Measurements from ENCODE around the gene SCYL1. TPM values are rescaled to one million over a fixed set of nuclear protein-coding genes. Genes with fewer than 3 reads are reported as not detected.

Gene SCYL1
- total RNA-seq, 2 experiments from 2014 or later, result 57.4 to 60.7 TPM

- H3K27ac ChIP-seq (ENCODE audit: low read depth in 1 of 2, low read length in 2 of 2), result peak overlapping the region; percentile 41 to 72
- ATAC-seq (ENCODE audit: poor library complexity), result no peak
- peak in 2 of 14 experiments; percentile 35 to 60 for DNase-seq
Measured at GRCh38 chr11:65554057-65554818, 29.4 kb downstream of the SCYL1 start.

DNA sequence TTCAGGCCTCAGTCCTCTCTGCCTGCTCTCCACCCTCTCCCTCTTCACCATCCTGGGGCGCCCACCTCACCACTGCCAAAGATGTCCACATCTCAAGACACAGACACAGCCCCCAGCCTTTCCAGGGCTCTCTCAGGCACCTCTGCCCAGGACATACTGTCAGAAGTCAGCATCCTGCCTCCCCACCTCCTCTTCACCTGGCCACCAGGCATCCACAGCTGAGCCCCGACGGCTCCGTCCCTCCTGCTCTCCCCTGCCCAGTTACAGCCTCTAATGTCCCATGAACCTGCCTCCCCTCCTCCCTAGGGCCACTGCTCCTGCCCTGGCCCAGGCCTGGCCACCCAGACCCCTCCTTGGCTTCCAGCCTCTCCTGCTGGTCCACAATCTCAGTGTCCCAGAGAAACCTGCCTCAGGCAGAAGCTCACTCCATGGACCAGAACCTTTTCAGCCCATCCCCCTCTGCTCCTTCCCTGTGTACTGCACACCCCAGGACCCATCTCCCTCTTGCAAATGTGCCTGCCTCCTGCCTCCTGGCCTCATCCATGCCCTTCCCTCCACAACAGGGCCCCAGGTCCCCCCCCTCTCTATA is 30.1 kb downstream of the SCYL1 start:
- H3K9me3 Mint-ChIP-seq, result no peaks in the 10 kb centered on the region
- intact Hi-C loops (cut with DNase I, micrococcal nuclease), result no loop called here
- H3K4me3 Mint-ChIP-seq, result peak overlapping the region; percentile 94
- TF ChIP-seq CTCF (IDR thresholded peaks at IDR 0.05), result no peak
- Histone ChIP-seq H3K9me3 (ENCODE audit: control insufficient read depth in 1 of 2, insufficient read depth in 1 of 2, low read length in 2 of 2) (no peaks in the 10 kb centered on the region), H3K27me3 (ENCODE audit: control insufficient read depth in 1 of 2, insufficient read depth in 2 of 2, low read length in 2 of 2) (no peaks in the 10 kb centered on the region), H3K27ac (ENCODE audit: low read depth in 1 of 2, low read length in 2 of 2) (peak overlapping the region; percentile 41 to 72), H3K4me1 (ENCODE audit: insufficient read depth, low read length) (peaks cover 82% of the 10 kb centered on the region), H3K4me3 (ENCODE audit: low read length) (no peak overlapping the region), H3K36me3 (ENCODE audit: insufficient read depth, low read length) (peaks cover 15% of the 10 kb centered on the region)
- H3K36me3 Mint-ChIP-seq (ENCODE audit: low read depth), result peaks cover 36% of the 10 kb centered on the region
- H3K27me3 Mint-ChIP-seq, result no peaks in the 10 kb centered on the region
- ATAC-seq (ENCODE audit: poor library complexity) (no peak), DNase-seq (no peak)
- ChIA-PET POLR2A (interaction anchor here (0.6 to 3.4 kb wide), 7 partner anchors 8 to 57 kb away, joined by 3 to 23 read pairs (median 6); partner anchors contain the start of genes EHBP1L1, FAM89B and ZNRD2), CTCF (interaction anchor here (4.0 kb wide), 1 partner anchor 14 kb away, joined by 21 read pairs; no protein-coding TSS in a partner anchor)
- peak overlapping the region; percentile 87 for H3K27ac Mint-ChIP-seq
- H3K4me1 Mint-ChIP-seq (ENCODE audit: low read depth), result peaks cover 76% of the 10 kb centered on the region

More at GRCh38 chr11:65554057-65554818, 29.4 kb downstream of the SCYL1 start:
- H3K4me1 Mint-ChIP-seq (ENCODE audit: low read depth), result peaks cover 70% of the 10 kb centered on the region
- peak overlapping the region; percentile 94 for H3K4me3 Mint-ChIP-seq
- Histone ChIP-seq H3K27me3 (ENCODE audit: control insufficient read depth in 1 of 2, insufficient read depth in 2 of 2, low read length in 2 of 2) (no peaks in the 10 kb centered on the region), H3K36me3 (ENCODE audit: insufficient read depth, low read length) (peaks cover 16% of the 10 kb centered on the region), H3K9me3 (ENCODE audit: control insufficient read depth in 1 of 2, insufficient read depth in 1 of 2, low read length in 2 of 2) (no peaks in the 10 kb centered on the region), H3K4me1 (ENCODE audit: insufficient read depth, low read length) (peaks cover 79% of the 10 kb centered on the region), H3K4me3 (ENCODE audit: low read length) (peak overlapping the region; percentile 10)
- ChIA-PET POLR2A (interaction anchor here (0.9 to 4.3 kb wide), 11 partner anchors 12 to 132 kb away, joined by 3 to 31 read pairs (median 9); partner anchors contain the start of genes EHBP1L1, FAM89B, NEAT1 and PCNX3), CTCF (interaction anchor here (4.0 kb wide), 1 partner anchor 14 kb away, joined by 21 read pairs; no protein-coding TSS in a partner anchor)
- intact Hi-C loops (cut with DNase I, micrococcal nuclease), result no loop called here
- H3K27me3 Mint-ChIP-seq, result no peaks in the 10 kb centered on the region
- H3K9me3 Mint-ChIP-seq, result no peaks in the 10 kb centered on the region
- peaks cover 41% of the 10 kb centered on the region for H3K36me3 Mint-ChIP-seq (ENCODE audit: low read depth)
- H3K27ac Mint-ChIP-seq, result peak overlapping the region; percentile 87
- no peak for TF ChIP-seq CTCF (IDR thresholded peaks at IDR 0.05)

DNA sequence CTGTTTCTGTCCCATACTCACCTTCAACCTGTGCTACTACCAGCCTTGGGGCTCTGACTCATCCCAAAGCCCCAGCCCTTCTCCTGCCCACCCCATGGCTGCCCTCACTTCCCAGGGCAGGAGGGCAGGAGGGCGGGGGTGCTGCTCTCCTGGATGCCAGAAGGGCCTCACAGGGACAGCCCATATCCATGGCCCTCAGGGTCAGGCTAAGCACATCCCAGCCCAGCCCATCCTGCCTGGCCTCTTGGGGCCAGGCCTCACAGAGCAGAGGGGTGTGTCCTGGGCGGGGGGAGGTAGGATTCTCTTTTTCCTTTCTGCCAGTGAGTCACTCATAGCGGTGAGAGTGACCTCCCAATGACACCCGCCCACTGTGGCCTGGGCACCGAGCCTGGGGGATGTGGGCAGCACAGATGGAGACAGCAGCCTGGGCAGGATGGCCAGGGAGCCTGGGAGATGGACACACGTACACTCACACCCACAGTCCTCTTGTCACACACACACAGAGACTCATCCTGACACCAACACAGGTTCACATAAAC is 30.9 kb downstream of the SCYL1 start:
- peaks cover 81% of the 10 kb centered on the region for H3K4me1 Mint-ChIP-seq (ENCODE audit: low read depth)
- Histone ChIP-seq H3K4me3 (ENCODE audit: low read length) (no peak overlapping the region), H3K4me1 (ENCODE audit: insufficient read depth, low read length) (peaks cover 90% of the 10 kb centered on the region), H3K36me3 (ENCODE audit: insufficient read depth, low read length) (peaks cover 13% of the 10 kb centered on the region), H3K27ac (ENCODE audit: low read depth in 1 of 2, low read length in 2 of 2) (peak overlapping the region; percentile 64 to 72), H3K9me3 (ENCODE audit: control insufficient read depth in 1 of 2, insufficient read depth in 1 of 2, low read length in 2 of 2) (no peaks in the 10 kb centered on the region), H3K27me3 (ENCODE audit: control insufficient read depth in 1 of 2, insufficient read depth in 2 of 2, low read length in 2 of 2) (no peaks in the 10 kb centered on the region)
- intact Hi-C loops (cut with DNase I, micrococcal nuclease), result no loop called here
- ATAC-seq (ENCODE audit: poor library complexity), result no peak
- CTCF ChIA-PET, result interaction anchor here (1.3 to 4.0 kb wide), 3 partner anchors 10 to 33 kb away, joined by 4 to 21 read pairs (median 5); no protein-coding TSS in a partner anchor
- H3K27ac Mint-ChIP-seq, result peak overlapping the region; percentile 87
- H3K9me3 Mint-ChIP-seq, result no peaks in the 10 kb centered on the region
- no peak for TF ChIP-seq CTCF (IDR thresholded peaks at IDR 0.05)
- H3K27me3 Mint-ChIP-seq, result no peaks in the 10 kb centered on the region
- peak in 3 of 14 experiments; percentile 30 to 50 (median 34) for DNase-seq
- H3K36me3 Mint-ChIP-seq (ENCODE audit: low read depth), result peaks cover 31% of the 10 kb centered on the region
- H3K4me3 Mint-ChIP-seq, result peak overlapping the region; percentile 94
- POLR2A ChIA-PET, result interaction anchor here (0.9 to 3.4 kb wide), 8 partner anchors 9 to 60 kb away, joined by 3 to 23 read pairs (median 6); partner anchors contain the start of genes EHBP1L1, FAM89B, PCNX3 and ZNRD2

All from CD4-positive, alpha-beta T cell (primary cell).